Bronchial epithelial cell (primary cell): ENCODE results near the gene PTPN14. TPM values are rescaled to one million over a fixed set of nuclear protein-coding genes. Genes with fewer than 3 reads are reported as not detected.

Experiments
- DNase-seq: peaks from one replicate; pipeline ENCODE4 v3.0.0-alpha.2; 2010; ENCODE audit warnings: low read depth
- FAIRE-seq: peaks from 2 replicates; lab custom pipeline; 2011; peaks lifted over from hg19 to GRCh38; lab: Jason Lieb, UNC
- H3K27me3 ChIP-seq: 2 replicates; pipeline ENCODE4 v1.5.1; 2011; ENCODE audit warnings: low read length; ENCODE audit not compliant: control insufficient read depth, insufficient read depth
- H3K36me3 ChIP-seq: 2 replicates; pipeline ENCODE4 v1.5.1; 2011; ENCODE audit warnings: low read length; ENCODE audit not compliant: control insufficient read depth, insufficient read depth
- H3K4me3 ChIP-seq: 2 replicates; pipeline ENCODE4 v1.5.1; 2011; ENCODE audit warnings: mild to moderate bottlenecking, low read depth, low read length, control low read depth
- total RNA-seq: library from RNA; depleted of rRNA; stranded (reverse); fragments of >200 nt; gene quantifications from 2 replicates; pipeline ENCODE4 v1.2.1, GENCODE V29; 2014
- TF ChIP-seq, protein P1 (sequence below): IDR thresholded peaks from 2 replicates; pipeline ENCODE4 v1.5.1; 2011; ENCODE audit warnings: mild to moderate bottlenecking, moderate library complexity, low read length, control low read depth, inconsistent platforms; ENCODE audit not compliant: insufficient read depth, severe bottlenecking

Gene PTPN14
- total RNA-seq, 1 donor from 2014 or later, result 28.4 TPM

DNA sequence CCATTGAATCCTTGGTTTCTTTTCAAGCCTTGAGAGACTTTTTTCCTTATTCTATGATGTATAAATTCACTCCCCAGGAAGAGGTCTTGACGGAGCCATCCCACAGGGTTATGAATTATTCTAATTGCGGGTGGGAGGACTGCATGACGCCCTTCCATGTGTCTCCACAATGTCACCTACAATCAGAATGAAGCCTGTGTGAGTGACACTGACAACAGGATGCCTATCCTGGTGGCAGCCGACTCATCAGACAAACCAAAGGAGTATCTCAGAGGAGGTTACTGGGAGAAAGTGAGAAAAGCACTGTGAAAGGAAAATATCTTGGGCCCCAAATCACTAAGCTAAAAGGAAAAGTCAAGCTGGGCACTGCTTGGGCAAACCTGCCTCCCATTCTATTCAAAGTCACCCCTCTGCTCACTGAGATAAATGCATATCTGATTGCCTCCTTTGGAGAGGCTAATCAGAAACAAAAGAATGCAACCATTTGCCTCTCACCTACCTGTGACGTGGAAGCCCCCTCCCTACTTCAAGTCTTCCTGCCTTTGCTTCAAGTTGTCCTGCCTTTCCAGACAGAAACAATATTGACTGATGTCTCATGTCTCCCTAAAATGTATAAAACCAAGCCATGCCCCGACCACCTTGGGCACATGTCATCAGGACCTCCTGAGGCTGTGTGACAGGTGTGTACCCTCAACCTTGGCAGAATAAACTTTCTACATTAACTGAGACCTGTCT lies 172.0 kb downstream of the PTPN14 start:
- TF ChIP-seq, protein P1, sequence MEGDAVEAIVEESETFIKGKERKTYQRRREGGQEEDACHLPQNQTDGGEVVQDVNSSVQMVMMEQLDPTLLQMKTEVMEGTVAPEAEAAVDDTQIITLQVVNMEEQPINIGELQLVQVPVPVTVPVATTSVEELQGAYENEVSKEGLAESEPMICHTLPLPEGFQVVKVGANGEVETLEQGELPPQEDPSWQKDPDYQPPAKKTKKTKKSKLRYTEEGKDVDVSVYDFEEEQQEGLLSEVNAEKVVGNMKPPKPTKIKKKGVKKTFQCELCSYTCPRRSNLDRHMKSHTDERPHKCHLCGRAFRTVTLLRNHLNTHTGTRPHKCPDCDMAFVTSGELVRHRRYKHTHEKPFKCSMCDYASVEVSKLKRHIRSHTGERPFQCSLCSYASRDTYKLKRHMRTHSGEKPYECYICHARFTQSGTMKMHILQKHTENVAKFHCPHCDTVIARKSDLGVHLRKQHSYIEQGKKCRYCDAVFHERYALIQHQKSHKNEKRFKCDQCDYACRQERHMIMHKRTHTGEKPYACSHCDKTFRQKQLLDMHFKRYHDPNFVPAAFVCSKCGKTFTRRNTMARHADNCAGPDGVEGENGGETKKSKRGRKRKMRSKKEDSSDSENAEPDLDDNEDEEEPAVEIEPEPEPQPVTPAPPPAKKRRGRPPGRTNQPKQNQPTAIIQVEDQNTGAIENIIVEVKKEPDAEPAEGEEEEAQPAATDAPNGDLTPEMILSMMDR, result no peak
- H3K27me3 ChIP-seq, result no peaks in the 10 kb centered on the region
- H3K4me3 ChIP-seq, result no peak overlapping the region
- peaks cover 40% of the 10 kb centered on the region for H3K36me3 ChIP-seq
- DNase-seq (no peak), FAIRE-seq (no peak)

DNA sequence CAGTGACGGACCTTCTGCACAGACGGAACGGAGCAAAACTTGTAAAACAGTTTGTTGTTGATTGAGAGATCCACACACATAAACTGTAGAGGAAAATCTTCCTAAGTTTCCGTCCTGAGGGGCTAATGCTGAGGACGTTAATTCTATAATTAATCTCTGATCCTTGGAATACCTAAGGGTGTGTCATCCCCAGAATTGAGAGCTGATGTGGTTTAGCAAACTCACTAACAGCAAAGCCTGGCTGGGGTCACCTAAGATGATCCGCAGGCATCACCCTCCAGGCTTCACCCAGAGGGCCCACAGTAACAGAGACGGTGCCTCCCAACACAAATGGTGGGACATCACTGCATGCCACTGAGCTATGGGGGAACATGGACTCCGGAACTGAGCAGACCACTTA lies 172.9 kb downstream of the PTPN14 start:
- peaks cover 31% of the 10 kb centered on the region for H3K36me3 ChIP-seq
- DNase-seq (no peak), FAIRE-seq (no peak)

DNA sequence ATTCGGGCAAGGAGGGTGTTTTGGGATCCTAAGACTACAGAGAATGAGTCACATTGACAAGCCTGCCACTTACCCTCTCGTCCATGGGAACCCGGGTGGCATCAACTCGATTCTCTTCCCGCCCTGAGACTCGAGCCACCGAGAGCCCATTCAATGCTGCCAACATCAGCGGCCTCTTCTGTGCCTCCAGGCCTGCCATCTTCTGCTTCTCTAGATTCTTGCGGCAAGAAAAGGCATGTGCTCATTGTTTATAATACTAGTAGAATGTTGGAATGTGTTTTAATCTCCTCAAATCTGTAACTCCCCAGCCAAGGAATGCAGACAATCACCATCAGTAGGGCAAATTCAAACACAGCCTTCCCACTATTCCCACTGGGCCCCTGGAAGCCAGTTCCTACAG lies 173.5 kb downstream of the PTPN14 start:
- no peak for FAIRE-seq
- Histone ChIP-seq H3K27me3 (no peaks in the 10 kb centered on the region), H3K36me3 (peaks cover 26% of the 10 kb centered on the region), H3K4me3 (no peak overlapping the region)
- TF ChIP-seq, protein P1, result no peak
- DNase-seq, result no peak

More for the DNA sequence above, 172.9 kb downstream of the PTPN14 start:
- Histone ChIP-seq H3K4me3 (no peak overlapping the region), H3K27me3 (no peaks in the 10 kb centered on the region)
- TF ChIP-seq, protein P1, result no peak

DNA sequence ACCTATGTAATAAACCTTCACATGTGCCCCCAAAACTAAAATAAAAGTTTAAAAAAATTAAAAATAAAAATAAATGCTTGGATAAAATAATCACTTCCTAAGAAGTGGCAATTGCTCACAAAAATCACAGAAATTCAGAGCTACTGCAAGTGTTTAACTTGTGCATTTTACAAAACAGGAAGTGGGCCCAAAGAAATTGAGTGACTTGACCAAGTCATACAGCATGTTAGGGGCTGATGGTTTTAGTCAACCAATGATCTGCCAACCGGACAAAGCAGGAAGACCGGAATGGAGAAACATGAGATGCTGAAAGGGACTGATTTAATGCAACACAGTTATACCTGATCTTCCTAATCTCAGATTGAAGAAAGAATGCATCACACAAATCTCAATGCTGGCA lies 173.9 kb downstream of the PTPN14 start:
- Histone ChIP-seq H3K27me3 (no peaks in the 10 kb centered on the region), H3K4me3 (no peak overlapping the region), H3K36me3 (peaks cover 25% of the 10 kb centered on the region)
- DNase-seq, result no peak
- TF ChIP-seq, protein P1, result no peak
- FAIRE-seq, result no peak

DNA sequence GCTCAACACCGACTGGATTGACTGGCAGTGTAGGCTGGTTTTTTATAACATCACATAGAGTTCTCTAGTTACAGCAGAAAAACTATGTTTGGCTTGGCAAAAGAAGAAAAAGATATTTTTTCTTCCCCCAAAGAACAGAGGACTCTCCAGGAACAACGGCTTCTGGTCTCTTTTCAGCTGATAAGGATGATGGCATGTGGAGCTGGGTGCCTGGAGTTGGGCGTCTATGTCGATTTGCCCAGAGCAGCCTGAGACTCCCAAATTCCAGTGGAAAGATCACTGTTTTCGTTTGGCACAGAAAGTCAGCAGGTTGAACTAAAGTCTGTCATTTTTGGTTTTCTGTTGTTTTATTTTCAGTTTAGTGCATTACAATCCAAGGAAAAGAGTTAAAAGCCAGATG lies 179.3 kb downstream of the PTPN14 start:
- DNase-seq (no peak), FAIRE-seq (no peak)
- Histone ChIP-seq H3K4me3 (no peak overlapping the region), H3K36me3 (peaks cover 24% of the 10 kb centered on the region), H3K27me3 (no peaks in the 10 kb centered on the region)
- TF ChIP-seq, protein P1, result no peak

DNA sequence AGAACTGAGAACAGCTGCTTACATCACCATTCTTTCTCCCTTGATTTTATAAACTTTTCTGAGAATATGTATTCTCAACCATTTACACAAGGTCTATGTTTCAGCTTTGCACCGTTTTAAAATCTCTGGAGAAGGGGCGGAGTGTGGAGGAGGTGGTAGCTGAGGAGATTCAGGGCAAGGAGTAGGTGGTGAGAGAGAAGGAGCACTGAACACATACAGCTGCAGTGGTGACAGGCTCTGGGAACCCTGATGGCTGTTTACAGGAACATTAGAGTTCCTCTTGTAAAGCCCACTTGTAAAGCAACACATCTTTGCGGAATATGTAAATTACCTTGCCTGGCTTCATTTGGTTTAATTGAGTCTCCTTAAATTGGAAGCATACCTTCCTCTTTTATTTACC lies 180.8 kb downstream of the PTPN14 start:
- TF ChIP-seq, protein P1, result no peak

More for the DNA sequence above, 180.8 kb downstream of the PTPN14 start:
- DNase-seq (no peak), FAIRE-seq (no peak)
- Histone ChIP-seq H3K27me3 (no peaks in the 10 kb centered on the region), H3K36me3 (peaks cover 20% of the 10 kb centered on the region), H3K4me3 (no peak overlapping the region)
